KMS-11 (cell line): Measurements from ENCODE around the gene SLC36A2.

Experiments
- H2AFZ ChIP-seq: fragments of 200-600 bp; sonication (generic); 2 replicates; pipeline ENCODE4 v1.6.1; 2016; ENCODE audit warnings: antibody characterized with exemption, mixed run types, low read depth
- H3K27ac ChIP-seq: fragments of 200-600 bp; sonication (generic); 2 replicates; pipeline ENCODE4 v1.6.1; 2016; ENCODE audit warnings: mild to moderate bottlenecking, mixed run types
- H3K27me3 ChIP-seq: fragments of 200-600 bp; sonication (generic); 2 replicates; pipeline ENCODE4 v1.6.1; 2017; ENCODE audit warnings: mild to moderate bottlenecking, low read depth, mixed run types, moderate library complexity; ENCODE audit not compliant: insufficient read depth
- H3K36me3 ChIP-seq: fragments of 200-600 bp; sonication (generic); 2 replicates; pipeline ENCODE4 v1.6.1; 2017; ENCODE audit warnings: mild to moderate bottlenecking, mixed run types; ENCODE audit not compliant: insufficient read depth
- H3K4me1 ChIP-seq: fragments of 200-600 bp; sonication (generic); 2 replicates; pipeline ENCODE4 v1.6.1; 2016; ENCODE audit warnings: mild to moderate bottlenecking, low read depth, mixed run types; ENCODE audit not compliant: poor library complexity, severe bottlenecking
- H3K4me2 ChIP-seq: fragments of 200-600 bp; sonication (generic); 2 replicates; pipeline ENCODE4 v1.7.0; 2016; ENCODE audit warnings: mild to moderate bottlenecking, mixed run types
- H3K4me3 ChIP-seq: fragments of 200-600 bp; sonication (generic); IDR thresholded peaks from 2 replicates; pipeline ENCODE4 v1.6.1; 2017; ENCODE audit warnings: low read depth, low read length, mixed read lengths; ENCODE audit not compliant: insufficient read depth
- H3K79me2 ChIP-seq: fragments of 200-600 bp; sonication (generic); 2 replicates; pipeline ENCODE4 v1.6.1; 2016; ENCODE audit warnings: low read depth, mixed run types; ENCODE audit not compliant: insufficient read depth
- H3K9ac ChIP-seq: fragments of 200-600 bp; sonication (generic); 2 replicates; pipeline ENCODE4 v1.6.1; 2016; ENCODE audit warnings: mild to moderate bottlenecking, mixed run types
- H4K20me1 ChIP-seq: fragments of 200-600 bp; sonication (generic); 2 replicates; pipeline ENCODE4 v1.6.1; 2016; ENCODE audit warnings: mild to moderate bottlenecking, mixed run types; ENCODE audit not compliant: insufficient read depth
- TF ChIP-seq, protein P1 (sequence below): fragments of 200-600 bp; sonication (generic); conservative IDR thresholded peaks from 2 replicates; pipeline ENCODE4 v1.6.1; 2017; ENCODE audit warnings: low read depth, mild to moderate bottlenecking, antibody characterized with exemption, low read length, moderate library complexity, mixed read lengths

The SLC36A2 gene

DNA sequence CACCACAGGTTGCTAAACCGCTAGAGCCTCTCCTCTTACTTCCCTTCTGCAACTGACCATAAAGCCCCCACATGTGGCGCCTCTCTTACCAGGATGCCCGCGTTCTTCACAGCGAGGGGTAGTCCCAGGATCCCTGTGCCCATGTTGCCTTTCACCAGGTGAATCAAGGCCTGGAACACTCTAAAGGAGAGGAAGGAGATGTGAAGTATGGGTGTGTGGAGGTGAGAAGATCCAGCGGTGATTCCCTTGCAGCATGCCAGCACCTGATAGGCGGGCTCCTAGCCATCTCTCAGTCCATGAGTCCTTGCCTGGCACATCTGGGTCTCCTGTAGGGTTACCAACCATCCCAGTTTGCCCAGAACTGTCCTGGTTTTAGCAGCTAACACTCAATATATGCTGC is 3.3 kb downstream of the SLC36A2 start:
- Histone ChIP-seq H3K36me3 (no peaks in the 10 kb centered on the region), H3K79me2 (no peaks in the 10 kb centered on the region), H3K4me2 (no peak overlapping the region), H4K20me1 (no peaks in the 10 kb centered on the region), H3K4me1 (no peaks in the 10 kb centered on the region), H3K4me3 (no peak overlapping the region), H3K27ac (no peak overlapping the region), H3K27me3 (no peaks in the 10 kb centered on the region), H2AFZ (no peak overlapping the region), H3K9ac (no peak overlapping the region)
- TF ChIP-seq, protein P1, sequence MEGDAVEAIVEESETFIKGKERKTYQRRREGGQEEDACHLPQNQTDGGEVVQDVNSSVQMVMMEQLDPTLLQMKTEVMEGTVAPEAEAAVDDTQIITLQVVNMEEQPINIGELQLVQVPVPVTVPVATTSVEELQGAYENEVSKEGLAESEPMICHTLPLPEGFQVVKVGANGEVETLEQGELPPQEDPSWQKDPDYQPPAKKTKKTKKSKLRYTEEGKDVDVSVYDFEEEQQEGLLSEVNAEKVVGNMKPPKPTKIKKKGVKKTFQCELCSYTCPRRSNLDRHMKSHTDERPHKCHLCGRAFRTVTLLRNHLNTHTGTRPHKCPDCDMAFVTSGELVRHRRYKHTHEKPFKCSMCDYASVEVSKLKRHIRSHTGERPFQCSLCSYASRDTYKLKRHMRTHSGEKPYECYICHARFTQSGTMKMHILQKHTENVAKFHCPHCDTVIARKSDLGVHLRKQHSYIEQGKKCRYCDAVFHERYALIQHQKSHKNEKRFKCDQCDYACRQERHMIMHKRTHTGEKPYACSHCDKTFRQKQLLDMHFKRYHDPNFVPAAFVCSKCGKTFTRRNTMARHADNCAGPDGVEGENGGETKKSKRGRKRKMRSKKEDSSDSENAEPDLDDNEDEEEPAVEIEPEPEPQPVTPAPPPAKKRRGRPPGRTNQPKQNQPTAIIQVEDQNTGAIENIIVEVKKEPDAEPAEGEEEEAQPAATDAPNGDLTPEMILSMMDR = no peak

DNA sequence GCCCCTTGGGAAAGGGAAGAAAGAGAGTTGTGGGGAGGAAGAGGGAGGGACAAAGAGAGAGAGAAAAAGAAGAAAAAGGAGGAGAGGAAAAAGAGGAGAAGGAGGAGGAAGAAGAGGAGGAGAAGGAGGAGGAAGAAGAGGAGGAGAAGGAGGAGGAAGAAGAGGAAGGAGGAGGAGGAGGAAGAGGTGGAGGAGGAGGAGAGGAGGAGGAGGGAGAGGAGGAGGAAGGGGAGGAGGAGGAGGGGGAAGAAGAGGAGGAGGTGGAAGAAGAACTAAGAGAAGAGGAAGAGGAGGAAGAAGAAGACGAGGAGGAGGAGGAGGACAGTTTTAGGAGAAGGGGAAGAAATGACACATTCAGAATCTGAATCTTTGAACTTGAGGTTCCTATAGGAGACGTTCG is 7.4 kb downstream of the SLC36A2 start:
- Histone ChIP-seq H3K79me2 (no peaks in the 10 kb centered on the region), H3K27me3 (no peaks in the 10 kb centered on the region)
- TF ChIP-seq, protein P1 = no peak

DNA sequence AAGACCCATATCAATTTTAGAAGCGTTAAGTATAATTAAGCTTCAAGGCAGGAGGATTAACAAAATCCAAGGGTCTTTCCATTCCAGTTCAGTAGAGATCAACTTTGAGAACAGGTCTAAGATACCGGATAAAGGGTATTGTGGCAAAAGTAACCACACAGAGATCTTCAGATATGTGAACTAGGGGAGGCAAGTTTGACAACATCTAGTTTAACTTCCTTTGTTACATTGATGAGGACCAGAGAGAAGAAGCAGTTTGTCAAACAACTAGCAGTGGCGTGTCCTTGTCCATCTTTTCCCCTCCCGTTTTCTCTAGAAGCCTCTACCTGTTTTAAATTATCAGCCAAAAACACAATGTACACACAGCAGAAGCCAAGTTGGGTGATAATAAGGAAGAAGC is 8.6 kb downstream of the SLC36A2 start:
- H4K20me1 ChIP-seq = no peaks in the 10 kb centered on the region
- no peak overlapping the region for H3K4me3 ChIP-seq
- no peaks in the 10 kb centered on the region for H3K27me3 ChIP-seq
- H3K36me3 ChIP-seq = no peaks in the 10 kb centered on the region
- no peak overlapping the region for H3K4me2 ChIP-seq
- H2AFZ ChIP-seq = no peak overlapping the region
- no peak overlapping the region for H3K27ac ChIP-seq
- no peaks in the 10 kb centered on the region for H3K79me2 ChIP-seq
- no peak overlapping the region for H3K9ac ChIP-seq
- TF ChIP-seq, protein P1 = no peak
- H3K4me1 ChIP-seq = no peaks in the 10 kb centered on the region

More for the DNA sequence above, 7.4 kb downstream of the SLC36A2 start:
- Histone ChIP-seq H3K36me3 (no peaks in the 10 kb centered on the region), H3K4me2 (no peak overlapping the region), H3K4me1 (no peaks in the 10 kb centered on the region), H3K9ac (no peak overlapping the region), H3K4me3 (no peak overlapping the region), H2AFZ (no peak overlapping the region), H3K27ac (no peak overlapping the region), H4K20me1 (no peaks in the 10 kb centered on the region)

DNA sequence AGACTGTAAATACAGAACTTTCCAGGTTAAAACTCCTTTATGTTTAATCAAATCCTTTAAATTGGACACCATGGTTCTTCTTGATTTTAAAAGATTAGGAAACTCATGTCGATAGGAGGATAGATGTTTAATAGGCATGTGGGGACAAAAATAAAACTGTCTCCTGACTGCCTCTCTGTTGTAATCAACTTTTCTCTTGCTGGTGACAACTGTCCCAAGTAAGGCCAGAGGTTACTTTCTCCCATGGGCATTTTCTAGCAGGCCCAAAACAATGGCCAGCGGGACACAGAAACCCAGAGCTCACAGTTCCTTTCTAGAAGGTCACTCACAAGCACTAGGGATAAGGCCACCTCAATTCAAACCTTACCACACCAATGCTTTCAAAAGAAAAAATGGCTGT is 14.5 kb downstream of the SLC36A2 start:
- Histone ChIP-seq H3K27me3 (no peaks in the 10 kb centered on the region), H3K4me2 (no peak overlapping the region), H3K9ac (no peak overlapping the region), H3K27ac (no peak overlapping the region), H3K36me3 (no peaks in the 10 kb centered on the region), H4K20me1 (no peaks in the 10 kb centered on the region), H2AFZ (no peak overlapping the region), H3K79me2 (no peaks in the 10 kb centered on the region), H3K4me1 (no peaks in the 10 kb centered on the region), H3K4me3 (no peak overlapping the region)
- TF ChIP-seq, protein P1 = no peak
